Nephron progenitor cell (in vitro differentiated cells): Measurements from ENCODE around the gene TCERG1.
A peak's percentile ranks its signal among the peaks of the same experiment; 100 is the strongest.

Source experiments
- DNase-seq: peaks from one replicate; pipeline ENCODE4 v3.0.0; 2021
- H3K27ac Mint-ChIP-seq: 2 replicates; pipeline ENCODE4 v1.8.0; 2021; ENCODE audit warnings: mild to moderate bottlenecking, moderate library complexity, mixed read lengths
- H3K27me3 Mint-ChIP-seq: 2 replicates; pipeline ENCODE4 v1.8.0; 2021; ENCODE audit warnings: mild to moderate bottlenecking, low read depth, mixed read lengths; ENCODE audit not compliant: poor library complexity
- H3K36me3 Mint-ChIP-seq: 2 replicates; pipeline ENCODE4 v1.8.0; 2021; ENCODE audit warnings: low read depth, mixed read lengths
- H3K4me1 Mint-ChIP-seq: 2 replicates; pipeline ENCODE4 v1.8.0; 2021; ENCODE audit warnings: mixed read lengths
- H3K4me3 Mint-ChIP-seq: 2 replicates; pipeline ENCODE4 v1.8.0; 2021; ENCODE audit warnings: mild to moderate bottlenecking, moderate library complexity, mixed read lengths
- H3K9me3 Mint-ChIP-seq: 2 replicates; pipeline ENCODE4 v1.8.0; 2021; ENCODE audit warnings: mild to moderate bottlenecking, moderate library complexity, mixed read lengths
- TF ChIP-seq, protein P1 (sequence below): fragments of 200-600 bp; sonication (generic); IDR thresholded peaks from 2 replicates; pipeline ENCODE4 v1.5.0; 2021; ENCODE audit warnings: antibody characterized with exemption

The TCERG1 gene

DNA sequence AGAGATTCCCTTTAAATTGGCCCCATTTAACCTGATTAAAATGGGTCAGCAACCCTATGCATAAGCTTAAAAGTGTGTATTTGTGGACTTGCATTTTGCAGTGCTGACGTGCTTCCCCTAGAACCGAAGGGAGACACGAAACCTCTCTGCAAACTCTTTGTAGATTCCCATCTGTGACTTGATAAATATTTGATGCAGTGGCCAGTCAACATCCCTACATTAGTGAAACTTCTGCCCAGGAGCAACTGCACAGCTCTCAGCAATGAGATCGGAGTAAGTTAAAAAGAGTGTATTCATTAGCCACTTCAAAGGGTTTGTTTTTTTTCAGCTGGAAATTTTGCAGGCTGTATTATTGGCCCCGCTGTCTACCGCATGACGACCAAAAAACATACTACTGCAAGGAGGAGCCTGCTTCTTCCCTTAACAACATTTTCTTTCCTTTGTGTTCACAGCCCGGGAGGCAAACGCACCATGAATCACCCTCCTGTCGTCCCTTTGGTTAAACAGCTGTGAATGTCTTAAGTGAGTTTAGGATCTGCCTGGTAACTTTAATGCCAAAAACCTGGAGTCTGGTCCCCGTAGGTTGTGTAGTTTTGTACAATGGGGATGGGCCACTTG is 38.0 kb upstream of the TCERG1 start:
- no peaks in the 10 kb centered on the region for H3K36me3 Mint-ChIP-seq
- peak overlapping the region; percentile 54 for H3K4me3 Mint-ChIP-seq
- peaks cover 3% of the 10 kb centered on the region for H3K27me3 Mint-ChIP-seq
- DNase-seq = peak; percentile 18
- TF ChIP-seq, protein P1, sequence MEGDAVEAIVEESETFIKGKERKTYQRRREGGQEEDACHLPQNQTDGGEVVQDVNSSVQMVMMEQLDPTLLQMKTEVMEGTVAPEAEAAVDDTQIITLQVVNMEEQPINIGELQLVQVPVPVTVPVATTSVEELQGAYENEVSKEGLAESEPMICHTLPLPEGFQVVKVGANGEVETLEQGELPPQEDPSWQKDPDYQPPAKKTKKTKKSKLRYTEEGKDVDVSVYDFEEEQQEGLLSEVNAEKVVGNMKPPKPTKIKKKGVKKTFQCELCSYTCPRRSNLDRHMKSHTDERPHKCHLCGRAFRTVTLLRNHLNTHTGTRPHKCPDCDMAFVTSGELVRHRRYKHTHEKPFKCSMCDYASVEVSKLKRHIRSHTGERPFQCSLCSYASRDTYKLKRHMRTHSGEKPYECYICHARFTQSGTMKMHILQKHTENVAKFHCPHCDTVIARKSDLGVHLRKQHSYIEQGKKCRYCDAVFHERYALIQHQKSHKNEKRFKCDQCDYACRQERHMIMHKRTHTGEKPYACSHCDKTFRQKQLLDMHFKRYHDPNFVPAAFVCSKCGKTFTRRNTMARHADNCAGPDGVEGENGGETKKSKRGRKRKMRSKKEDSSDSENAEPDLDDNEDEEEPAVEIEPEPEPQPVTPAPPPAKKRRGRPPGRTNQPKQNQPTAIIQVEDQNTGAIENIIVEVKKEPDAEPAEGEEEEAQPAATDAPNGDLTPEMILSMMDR = no peak
- H3K27ac Mint-ChIP-seq = peak overlapping the region; percentile 81
- no peaks in the 10 kb centered on the region for H3K9me3 Mint-ChIP-seq
- H3K4me1 Mint-ChIP-seq = peaks cover 40% of the 10 kb centered on the region

DNA sequence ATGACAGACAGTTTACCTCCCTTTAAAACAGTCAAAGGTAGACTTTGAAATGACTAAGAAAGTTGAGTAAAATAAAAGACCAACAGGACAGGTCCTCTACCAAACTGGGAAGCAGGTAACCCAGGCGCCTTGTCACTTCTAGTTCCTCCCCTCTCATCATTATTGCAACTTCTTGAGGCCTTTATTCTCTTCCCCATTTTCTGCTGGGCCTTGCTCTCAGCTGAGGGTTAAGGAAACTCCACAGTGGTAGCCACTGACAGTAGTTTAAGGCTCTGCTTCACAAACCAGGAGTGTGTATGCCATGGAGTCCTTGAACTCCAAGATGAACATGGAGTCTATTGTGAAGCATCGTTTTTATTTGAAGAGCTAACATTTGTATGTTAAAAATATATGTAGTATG is 36.9 kb upstream of the TCERG1 start:
- H3K4me1 Mint-ChIP-seq = peaks cover 40% of the 10 kb centered on the region
- H3K36me3 Mint-ChIP-seq = no peaks in the 10 kb centered on the region
- peak overlapping the region; percentile 94 for H3K27ac Mint-ChIP-seq
- no peaks in the 10 kb centered on the region for H3K9me3 Mint-ChIP-seq
- H3K4me3 Mint-ChIP-seq = no peak overlapping the region
- peaks cover 1% of the 10 kb centered on the region for H3K27me3 Mint-ChIP-seq
- no peak for DNase-seq
- TF ChIP-seq, protein P1 = no peak

DNA sequence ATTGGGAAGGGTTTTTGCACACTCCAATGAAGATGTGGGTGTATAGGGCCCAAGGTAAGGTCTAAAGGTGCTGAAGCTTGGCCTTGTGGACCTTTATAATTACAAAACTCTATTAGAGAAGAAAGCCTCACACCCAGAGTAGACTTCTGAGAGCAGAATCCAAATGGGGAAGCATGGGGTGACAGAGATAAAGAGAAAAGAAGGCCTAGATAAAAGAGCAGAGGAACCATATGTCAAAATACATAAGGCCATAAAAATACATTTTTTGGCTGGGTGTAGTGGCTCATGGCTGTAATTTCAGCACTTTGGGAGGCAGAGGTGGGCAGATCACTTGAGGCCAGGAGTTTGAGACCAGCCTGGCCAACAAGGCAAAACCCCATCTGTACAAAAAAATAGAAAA is 27.4 kb upstream of the TCERG1 start:
- Mint-ChIP-seq H3K4me3 (no peak overlapping the region), H3K27ac (no peak overlapping the region), H3K9me3 (no peaks in the 10 kb centered on the region), H3K4me1 (peaks cover 2% of the 10 kb centered on the region), H3K27me3 (peaks cover 18% of the 10 kb centered on the region), H3K36me3 (no peaks in the 10 kb centered on the region)
- TF ChIP-seq, protein P1 = no peak
- no peak for DNase-seq

DNA sequence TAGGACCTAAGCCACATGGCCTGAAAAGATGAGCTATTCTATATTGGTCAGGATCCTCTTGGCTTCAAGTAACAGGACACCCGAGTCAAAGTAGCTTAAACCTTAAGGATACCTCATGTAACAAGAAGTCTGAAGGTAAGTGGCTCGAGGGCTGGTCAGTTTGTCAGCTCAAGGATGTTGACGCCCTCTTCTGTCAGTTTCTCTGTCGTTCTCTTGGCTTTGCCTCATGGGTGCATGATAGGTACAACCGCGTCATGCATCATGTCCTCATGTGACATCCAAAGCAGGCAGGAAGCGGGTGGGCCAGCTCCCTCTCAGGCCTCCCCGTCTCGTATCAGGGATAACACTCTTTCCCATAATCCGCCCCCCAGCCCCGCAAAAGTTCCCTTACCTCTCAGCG is 22.1 kb upstream of the TCERG1 start:
- Mint-ChIP-seq H3K36me3 (no peaks in the 10 kb centered on the region), H3K27me3 (peaks cover 17% of the 10 kb centered on the region)

DNA sequence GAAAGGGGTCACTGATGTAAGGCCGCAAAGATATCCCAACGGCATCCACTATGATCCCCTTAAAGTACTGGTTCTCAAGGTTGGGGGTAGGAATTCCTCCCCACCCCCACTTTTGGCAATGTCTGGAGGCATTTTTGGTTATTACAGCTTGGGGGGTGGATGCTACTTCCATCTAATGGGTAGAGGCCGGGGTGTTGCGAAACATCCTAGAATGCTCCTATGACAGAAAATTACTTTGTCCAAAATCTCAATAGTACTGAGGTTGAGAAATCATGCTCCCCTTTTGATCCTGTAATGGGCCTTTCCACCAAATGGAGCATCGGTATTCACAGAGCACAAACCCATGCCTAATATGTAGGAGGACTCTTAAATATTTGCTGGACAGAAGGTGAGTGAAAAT is 20.8 kb upstream of the TCERG1 start:
- no peaks in the 10 kb centered on the region for H3K36me3 Mint-ChIP-seq
- no peak overlapping the region for H3K4me3 Mint-ChIP-seq
- H3K27me3 Mint-ChIP-seq = peaks cover 18% of the 10 kb centered on the region
- H3K4me1 Mint-ChIP-seq = peaks cover 50% of the 10 kb centered on the region
- peaks cover 2% of the 10 kb centered on the region for H3K9me3 Mint-ChIP-seq
- TF ChIP-seq, protein P1 = no peak
- H3K27ac Mint-ChIP-seq = no peak overlapping the region
- DNase-seq = no peak

More for the DNA sequence above, 22.1 kb upstream of the TCERG1 start:
- TF ChIP-seq, protein P1 = no peak
- no peak for DNase-seq
- H3K4me3 Mint-ChIP-seq = no peak overlapping the region
- H3K4me1 Mint-ChIP-seq = peaks cover 50% of the 10 kb centered on the region
- no peaks in the 10 kb centered on the region for H3K9me3 Mint-ChIP-seq
- H3K27ac Mint-ChIP-seq = no peak overlapping the region
